Measurements from ENCODE around the gene WNT1.
A peak's percentile ranks its signal among the peaks of the same experiment; 100 is the strongest.

WNT1 gene

DNA sequence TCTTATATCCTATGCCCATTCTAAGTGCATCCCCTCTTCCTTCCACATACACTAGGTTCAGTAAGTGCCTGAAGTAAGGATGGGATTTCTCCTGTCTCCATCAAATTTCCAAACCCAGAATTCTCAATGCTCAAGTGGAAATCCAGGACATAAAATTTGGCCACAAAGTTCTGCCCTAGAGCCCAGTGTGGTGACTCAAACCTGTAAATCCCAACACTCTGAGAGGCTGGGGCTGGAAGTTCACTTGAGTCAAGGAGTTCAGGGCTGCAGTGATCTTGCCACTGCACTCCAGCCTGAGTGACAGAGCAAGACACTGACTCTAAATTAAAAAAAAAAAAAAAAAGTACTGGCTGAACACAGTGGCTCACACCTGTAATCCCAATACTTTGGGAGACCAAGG is 16.3 kb upstream of the WNT1 start:
- no peak for DNase-seq

- peak in 1 of 3 experiments; percentile 57 for DNase-seq
Observed at GRCh38 chr12:48965298-48965838, 12.8 kb upstream of the WNT1 start.

- DNase-seq: no peak
Observed at GRCh38 chr12:48966177-48966895, 11.8 kb upstream of the WNT1 start.

DNA sequence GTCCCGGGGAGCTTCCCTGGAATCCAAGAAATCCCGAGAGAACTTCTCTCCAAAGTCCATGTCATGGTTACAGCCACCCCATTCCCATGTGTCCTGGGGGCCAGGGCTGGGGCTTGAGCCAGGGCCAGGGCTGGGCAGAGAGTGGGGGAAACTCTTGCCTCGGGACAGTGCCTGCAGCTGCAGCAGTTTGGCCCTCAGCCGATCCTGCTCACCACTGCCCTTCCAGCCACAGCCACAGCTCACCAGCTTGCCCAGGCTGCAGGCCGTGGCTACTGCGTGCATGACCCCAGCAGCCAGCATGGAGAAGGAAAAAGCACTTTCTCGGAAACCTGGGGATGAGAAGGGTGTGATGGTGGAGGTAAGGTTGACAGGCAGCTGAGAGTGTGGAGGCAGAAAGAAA is 10.1 kb upstream of the WNT1 start:
- DNase-seq: no peak

DNA sequence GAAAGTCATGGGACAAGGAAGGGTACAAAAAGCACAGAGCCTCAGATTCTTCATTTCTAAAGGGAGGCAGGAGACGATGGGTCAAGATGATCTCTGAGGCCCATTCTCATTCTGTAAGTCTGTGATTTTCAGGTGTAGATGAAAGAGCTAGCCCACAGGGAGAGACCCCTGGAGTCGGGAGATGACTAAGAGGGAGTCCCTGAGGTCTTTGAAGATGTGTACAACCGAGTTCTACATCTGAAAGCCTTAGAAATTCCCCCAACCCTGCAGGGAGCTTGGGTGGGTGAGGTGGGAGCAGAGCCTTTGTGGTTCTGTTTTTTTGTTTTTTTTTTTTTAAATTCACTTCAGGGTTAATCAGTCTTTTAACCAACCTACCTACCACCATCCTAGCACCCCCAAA is 9.7 kb upstream of the WNT1 start:
- DNase-seq: no peak

- DNase-seq: no peak
Observed at GRCh38 chr12:48969160-48969771, 8.9 kb upstream of the WNT1 start.

DNA sequence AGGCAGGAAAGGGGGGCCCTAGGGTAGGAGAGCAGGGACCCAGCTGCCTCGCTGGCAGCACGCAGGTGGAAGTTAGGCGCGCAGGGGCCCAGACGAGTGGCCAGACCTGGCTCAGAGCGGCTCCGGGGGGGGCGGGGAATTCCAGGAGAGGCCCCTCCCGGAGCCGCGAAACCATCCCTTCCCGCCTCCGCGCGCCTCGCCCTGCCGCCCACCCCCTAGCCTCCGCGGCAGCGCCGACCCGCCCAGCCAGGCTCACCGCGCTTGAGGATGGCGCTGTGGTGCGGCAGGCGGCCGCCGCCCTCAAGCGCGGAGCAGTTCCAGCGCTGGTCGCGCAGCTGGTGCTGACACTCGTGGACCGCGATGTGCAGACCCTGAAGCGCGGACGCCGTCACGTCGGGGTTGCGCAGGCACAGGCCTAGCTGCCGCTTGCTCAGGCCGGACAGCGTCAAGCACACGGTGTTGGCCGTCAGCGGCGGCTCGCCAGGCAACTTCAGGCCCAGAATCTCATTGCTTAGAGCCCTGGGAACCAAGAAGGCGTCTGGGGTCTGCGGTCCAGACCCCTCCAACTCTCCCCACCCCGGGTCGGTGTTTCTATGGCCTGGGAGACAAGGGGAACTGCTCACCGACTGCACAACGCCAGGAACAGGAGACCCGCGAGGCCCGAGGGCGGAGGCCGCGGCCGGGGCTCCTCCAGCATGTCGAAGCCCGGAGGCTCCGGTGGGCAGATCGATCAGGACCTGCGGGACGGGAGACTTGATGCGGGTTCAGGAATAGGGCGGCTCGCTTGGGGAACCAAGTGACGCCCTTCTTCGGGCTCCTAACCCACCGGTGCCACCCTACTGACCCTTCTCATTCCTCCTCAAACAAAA is 8.1 kb upstream of the WNT1 start:
- peak in 2 of 3 experiments; percentile 46 to 49 for DNase-seq

- DNase-seq: no peak
Observed at GRCh38 chr12:48970702-48971334, 7.3 kb upstream of the WNT1 start.

DNA sequence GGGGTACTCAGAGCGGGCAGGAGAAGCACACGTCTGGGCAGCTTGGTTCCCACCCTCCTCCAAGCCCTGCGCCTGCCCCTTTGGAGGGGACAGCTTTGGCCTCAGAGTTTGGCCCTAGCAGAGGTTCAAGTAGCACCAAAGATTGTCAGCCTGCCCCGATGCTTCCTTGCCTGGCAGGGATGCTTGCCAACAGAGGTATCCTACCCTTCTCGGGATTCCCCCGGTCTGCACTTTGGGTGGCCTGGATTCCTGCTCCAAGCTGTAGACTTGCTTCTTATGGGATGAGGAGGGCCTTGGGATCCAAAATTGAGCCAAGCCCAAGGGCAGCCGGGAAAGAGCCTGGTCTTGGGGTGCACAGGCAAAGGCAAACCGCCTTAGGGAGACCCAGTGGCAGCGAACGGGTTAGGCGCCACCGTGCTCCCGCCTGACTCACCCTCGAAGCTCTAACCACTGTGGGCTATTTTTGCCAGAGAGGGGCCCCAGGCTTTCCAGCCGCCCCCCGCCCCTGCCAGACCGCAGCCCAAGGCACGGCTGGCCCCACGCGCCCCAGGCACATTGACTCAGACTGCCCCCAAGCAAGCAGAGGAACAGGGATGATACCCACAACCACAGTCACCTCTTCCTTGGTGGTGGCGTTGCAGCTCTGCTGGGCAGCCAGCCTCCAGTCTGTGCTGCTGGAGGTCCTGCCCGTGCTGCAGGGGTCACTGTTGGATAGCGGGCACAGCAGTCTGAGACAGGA is 5.7 kb upstream of the WNT1 start:
- DNase-seq: no peak

GRCh38 chr12:48972952-48973483 is 5.1 kb upstream of the WNT1 start:
- no peak for DNase-seq

GRCh38 chr12:48973531-48973930 is 4.6 kb upstream of the WNT1 start:
- DNase-seq: no peak

- no peak for DNase-seq
Observed at GRCh38 chr12:48973941-48974673, 4.0 kb upstream of the WNT1 start.

DNA sequence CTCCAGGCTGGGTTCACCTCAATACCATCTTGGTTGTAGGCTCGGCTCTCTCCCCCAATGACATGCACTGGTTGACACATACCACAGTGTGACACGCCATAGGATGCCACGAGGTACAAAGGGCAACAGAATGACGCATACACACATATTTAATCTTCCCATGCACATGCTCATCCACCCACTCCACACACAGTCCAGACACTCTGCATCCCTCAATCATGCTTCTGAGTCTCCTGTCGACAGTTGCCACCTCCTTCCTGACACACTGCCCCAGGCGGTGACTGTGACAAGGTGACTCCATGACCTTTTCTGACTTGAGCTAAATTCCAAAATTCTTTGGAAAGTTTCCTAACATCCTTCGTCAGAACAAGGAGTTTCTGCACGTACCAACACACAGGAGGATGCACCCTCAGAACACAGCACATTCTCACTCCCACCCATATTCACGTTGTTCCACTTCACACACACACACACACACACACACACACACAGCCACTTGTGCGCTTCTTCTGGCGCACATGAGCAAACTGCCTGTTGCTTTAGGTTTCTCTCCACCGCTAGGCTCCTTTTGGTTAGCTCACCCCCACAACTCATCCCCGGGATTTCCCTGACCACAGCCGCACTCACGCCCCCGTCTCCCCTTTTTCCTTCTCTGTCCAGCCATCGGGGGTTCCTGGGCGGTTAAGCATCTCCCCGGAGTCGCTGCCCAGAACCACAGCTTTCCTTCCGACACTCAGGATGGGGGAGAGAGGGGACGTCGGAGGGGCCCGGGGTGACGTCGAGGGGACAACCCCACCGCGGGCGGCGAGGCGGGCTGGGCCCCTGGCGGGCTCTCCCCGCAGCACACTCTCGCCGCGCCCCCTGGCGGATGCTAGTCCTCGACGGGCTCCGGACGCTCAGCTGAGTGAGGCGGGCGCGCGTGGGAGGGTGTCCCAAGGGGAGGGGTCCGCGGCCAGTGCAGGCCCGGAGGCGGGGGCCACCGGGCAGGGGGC is 536 bp upstream of the WNT1 start:
- peak; percentile 30 to 47 (median 34) for DNase-seq

- peak in 2 of 3 experiments; percentile 45 to 58 for DNase-seq
Observed at GRCh38 chr12:48978741-48979601, 849 bp downstream of the WNT1 start.

DNA sequence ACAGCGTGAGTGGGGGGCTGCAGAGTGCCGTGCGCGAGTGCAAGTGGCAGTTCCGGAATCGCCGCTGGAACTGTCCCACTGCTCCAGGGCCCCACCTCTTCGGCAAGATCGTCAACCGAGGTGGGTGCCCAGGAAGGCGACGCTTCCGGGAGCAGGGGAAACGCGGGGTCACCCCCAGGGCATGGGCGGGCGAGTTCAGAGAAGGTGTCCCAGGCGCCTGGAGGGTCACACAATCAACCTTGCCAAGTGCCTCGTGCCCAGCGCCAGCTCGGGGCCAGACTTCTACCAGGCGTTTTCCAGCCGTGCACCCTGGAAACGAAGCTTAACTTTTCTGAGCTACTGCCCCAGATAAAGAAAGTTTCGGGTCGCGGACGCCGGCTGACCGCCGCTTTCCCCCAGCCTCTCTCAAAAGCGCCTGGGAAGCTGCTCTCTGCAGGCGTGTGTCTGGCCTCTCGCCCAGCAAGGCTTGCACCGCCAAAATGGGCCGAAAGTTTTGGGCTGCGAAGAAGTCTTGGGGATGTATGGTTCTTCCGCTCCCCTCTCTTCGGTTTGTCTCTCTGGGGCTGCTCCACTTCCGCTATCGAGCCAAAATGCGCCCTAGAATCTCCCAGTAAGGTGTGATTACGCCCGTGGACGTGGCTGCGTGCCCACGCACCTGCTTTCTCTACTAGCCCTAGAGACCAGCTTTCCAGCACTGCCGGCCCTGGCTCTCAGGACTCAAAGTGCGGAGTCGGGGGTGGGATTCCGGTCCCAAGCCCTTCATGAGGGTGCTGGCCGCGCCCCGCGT is 1.7 kb downstream of the WNT1 start:
- DNase-seq: no peak

DNA sequence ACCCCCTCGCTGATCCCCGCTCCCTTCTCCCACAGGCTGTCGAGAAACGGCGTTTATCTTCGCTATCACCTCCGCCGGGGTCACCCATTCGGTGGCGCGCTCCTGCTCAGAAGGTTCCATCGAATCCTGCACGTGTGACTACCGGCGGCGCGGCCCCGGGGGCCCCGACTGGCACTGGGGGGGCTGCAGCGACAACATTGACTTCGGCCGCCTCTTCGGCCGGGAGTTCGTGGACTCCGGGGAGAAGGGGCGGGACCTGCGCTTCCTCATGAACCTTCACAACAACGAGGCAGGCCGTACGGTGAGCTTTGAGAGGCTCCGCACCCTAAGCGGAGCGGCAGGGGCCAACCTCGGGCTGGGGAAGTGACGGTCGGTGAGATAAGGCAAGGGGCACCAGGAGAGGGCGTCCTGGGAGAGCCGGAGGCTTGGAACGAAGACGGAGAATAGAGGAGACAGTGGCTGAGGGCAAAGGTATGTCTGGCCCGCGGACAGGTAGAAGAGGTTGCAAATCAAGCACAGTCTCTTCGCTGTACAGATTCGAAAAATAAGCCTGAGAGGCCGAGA is 2.3 kb downstream of the WNT1 start:
- DNase-seq: peak in 2 of 3 experiments; percentile 41 to 53

- DNase-seq: peak in 2 of 3 experiments; percentile 56 to 60
Observed at GRCh38 chr12:48980953-48981756, 3.0 kb downstream of the WNT1 start.
